NCI-H2171 (cell line): ENCODE results near the gene CCT3.
A peak's percentile ranks its signal among the peaks of the same experiment; 100 is the strongest.
"Not testable (repeated sequence)": the region's sequence is repeated elsewhere in the genome, so short reads cannot be mapped to it uniquely, and the experiment has no call there.

Experiments used
- DNase-seq: peaks from one replicate; lab custom pipeline; 2025; lab: John Stamatoyannopoulos, UW

Gene CCT3

GRCh38 chr1:156338180-156338976, at the start of gene CCT3, which contains the start of gene TSACC:
CCT3 (minus strand) TSS chr1:156338292; CDS start chr1:156338184, 108 bp downstream.
TSACC (plus strand) TSS chr1:156338526; CDS start chr1:156339758, 1,232 bp downstream.
- peak; percentile 99 for DNase-seq

GRCh38 chr1:156387870-156388173, 49.7 kb upstream of the CCT3 start:
- no peak for DNase-seq

DNA sequence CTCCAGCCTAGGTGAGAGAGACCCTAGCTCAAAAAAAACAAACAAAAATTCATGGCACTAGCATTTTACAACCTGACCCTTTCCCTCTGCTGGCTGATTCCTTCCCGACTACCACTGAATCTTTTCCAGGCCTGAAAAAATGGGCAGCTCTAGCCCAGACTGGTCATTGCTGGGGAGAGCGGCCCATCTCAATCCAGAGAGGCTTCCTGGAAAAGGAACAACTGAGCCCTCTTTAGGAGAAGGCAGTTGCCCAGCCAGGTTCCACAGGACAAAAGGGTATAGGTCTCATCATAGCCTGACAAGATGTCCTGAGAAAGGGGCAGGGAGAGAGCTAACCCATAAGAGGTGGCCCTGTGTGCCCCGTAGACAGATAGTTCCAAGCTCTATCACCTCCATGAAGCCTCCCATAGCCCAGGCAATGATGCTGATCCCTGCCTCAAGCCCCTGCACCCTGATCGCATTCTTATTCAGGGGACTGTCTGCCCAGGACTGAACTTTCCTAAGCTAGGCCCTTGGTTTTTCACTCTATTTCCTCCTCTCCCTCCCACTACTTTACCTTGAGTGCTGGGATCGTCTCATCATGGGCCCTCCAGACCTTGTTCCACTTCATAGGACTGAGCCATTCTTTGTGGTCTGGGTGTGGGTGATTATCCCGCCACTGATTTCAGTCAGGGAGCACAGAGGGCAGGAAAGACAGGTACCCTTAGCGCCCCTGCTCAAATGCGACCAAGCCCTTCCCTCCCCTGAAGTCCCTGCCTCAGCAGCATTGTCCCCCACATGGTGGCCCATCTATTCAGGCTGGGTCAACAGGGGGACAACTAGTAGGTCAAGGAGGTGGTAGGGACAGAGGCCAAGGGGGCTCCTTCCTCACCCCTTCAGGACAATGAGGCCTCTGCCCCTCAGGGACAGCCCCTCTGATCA, 49.1 kb upstream of the CCT3 start:
- DNase-seq: no peak

GRCh38 chr1:156386134-156386901, 48.2 kb upstream of the CCT3 start:
- DNase-seq: no peak

- peak; percentile 63 for DNase-seq
Measured at GRCh38 chr1:156385534-156386031, 47.5 kb upstream of the CCT3 start.

DNA sequence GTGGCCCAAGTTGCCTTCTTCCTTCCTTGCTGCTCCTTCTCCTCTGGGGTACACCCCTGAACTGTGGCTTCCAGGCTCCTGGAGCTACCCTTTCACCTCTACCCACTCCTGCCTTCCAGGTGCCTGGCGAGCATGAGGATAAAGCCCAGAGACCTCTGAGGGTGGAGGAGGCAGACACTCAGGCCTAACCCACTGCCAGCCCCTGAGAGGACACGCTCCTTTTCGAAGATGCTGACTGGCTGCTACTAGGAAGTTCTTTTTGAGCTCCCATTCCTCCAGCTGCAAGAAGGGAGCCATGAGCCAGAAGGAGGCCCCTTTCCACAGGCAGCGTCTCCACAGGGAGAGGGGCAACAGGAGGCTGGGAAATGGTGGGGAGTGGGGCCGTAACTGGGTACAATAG, 46.6 kb upstream of the CCT3 start:
- DNase-seq: no peak

DNA sequence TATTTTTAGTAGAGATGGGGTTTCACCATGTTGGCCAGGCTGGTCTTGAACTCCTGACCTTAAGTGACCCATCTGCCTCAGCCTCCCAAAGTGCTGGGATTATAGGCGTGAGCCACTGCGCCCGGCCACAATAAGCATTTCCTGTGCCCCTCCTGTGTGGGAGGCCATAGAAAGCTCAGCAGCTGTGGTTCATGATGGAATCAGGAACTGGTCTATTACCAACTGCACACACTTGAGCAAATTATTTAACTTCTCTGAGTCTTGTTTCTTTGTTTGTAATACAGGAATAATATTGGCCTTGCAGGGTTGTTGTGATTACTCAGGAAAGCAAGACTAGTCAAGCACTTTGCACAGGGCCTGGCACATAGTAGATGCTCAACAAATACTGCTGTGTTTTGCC, 45.9 kb upstream of the CCT3 start:
- DNase-seq: no peak

- peak; percentile 37 for DNase-seq
Measured at GRCh38 chr1:156383023-156383422, 44.9 kb upstream of the CCT3 start.

- no peak for DNase-seq
Measured at GRCh38 chr1:156382561-156382960, 44.5 kb upstream of the CCT3 start.

GRCh38 chr1:156379420-156380165, 41.5 kb upstream of the CCT3 start:
- DNase-seq: peak; percentile 15

DNA sequence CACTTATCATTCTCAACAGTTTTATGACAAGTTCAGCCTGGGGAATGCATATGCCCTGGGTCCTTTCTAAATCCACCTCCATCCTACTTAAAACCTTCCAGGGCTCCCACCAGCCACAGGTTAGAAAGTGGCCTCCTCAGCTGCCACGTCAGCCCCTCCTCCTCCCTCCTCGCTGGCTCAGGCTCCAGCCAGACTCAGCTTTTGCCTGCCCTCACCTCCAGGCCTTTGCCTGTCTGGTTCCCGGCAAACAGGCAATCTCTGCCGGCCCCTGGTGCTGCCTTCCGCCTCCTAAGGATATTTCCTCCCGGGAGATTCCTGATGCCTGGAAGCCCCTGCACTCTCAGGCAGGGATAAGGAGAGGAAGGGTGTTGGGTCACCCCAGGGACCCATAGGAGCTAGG, 40.5 kb upstream of the CCT3 start:
- DNase-seq: no peak

- no peak for DNase-seq
Measured at GRCh38 chr1:156376958-156377919, 39.1 kb upstream of the CCT3 start.

DNA sequence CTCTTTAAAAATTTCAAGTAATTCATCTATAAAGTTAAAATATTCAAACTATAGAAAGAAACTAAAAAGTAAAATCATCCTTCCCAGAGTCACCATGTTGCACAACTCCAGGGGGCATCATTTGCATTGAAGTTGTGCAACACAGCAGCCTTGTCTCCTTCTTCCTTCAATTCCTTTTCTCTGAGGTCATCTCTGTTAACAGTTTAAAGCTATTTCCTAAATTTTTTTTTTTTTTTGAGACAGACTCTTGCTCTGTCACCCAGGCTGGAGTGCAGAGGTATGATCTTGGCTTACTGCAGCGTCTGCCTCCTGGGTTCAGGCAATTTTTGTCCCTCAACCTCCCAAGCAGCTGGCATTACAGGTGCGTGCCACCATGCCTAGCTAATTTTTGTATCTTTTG, 38.1 kb upstream of the CCT3 start:
- no peak for DNase-seq

DNA sequence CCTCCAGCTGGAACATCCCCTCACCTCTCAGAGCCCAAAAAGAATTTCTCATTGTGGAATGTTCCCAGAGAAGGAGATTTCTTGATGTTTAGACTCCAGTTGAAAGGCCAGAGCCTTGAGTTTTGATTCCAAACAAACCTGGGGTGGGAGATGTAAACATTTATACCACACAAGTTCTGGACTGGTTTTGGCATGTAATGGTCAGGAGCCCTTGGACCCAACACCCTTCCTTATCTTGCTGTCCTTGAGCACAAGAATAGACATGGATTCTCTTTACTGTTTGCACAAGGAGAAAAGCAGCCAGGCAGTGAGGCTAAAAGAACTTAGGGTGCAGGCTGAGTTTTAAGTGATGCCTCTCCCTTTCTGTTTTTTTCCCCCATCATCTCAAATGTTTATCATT, 35.5 kb upstream of the CCT3 start:
- DNase-seq: no peak

GRCh38 chr1:156372876-156373275, 34.8 kb upstream of the CCT3 start:
- DNase-seq: no peak

GRCh38 chr1:156372265-156372586, 34.1 kb upstream of the CCT3 start:
- DNase-seq: no peak

GRCh38 chr1:156371553-156372264, 33.6 kb upstream of the CCT3 start:
- no peak for DNase-seq

- not testable (repeated sequence) for DNase-seq
Measured at GRCh38 chr1:156369685-156370286, 31.7 kb upstream of the CCT3 start.
